Endothelial cell (in vitro differentiated cells): Measurements from ENCODE around the gene CMTM6. TPM values are rescaled to one million over a fixed set of nuclear protein-coding genes. Genes with fewer than 3 reads are reported as not detected.
A peak's percentile ranks its signal among the peaks of the same experiment; 100 is the strongest.

Experiments
- DNase-seq: peaks from one replicate; pipeline ENCODE4 v3.0.0; 2021; ENCODE audit warnings: low spot score
- H3K27ac Mint-ChIP-seq: one replicate; pipeline ENCODE4 v1.8.0; 2021; ENCODE audit warnings: mixed read lengths, inconsistent platforms; ENCODE audit not compliant: unreplicated experiment
- H3K27me3 Mint-ChIP-seq: one replicate; pipeline ENCODE4 v1.8.0; 2021; ENCODE audit warnings: mild to moderate bottlenecking, moderate library complexity, mixed read lengths, inconsistent platforms; ENCODE audit not compliant: unreplicated experiment
- H3K36me3 Mint-ChIP-seq: one replicate; pipeline ENCODE4 v1.8.0; 2021; ENCODE audit warnings: mild to moderate bottlenecking, low read depth, mixed read lengths, inconsistent platforms; ENCODE audit not compliant: unreplicated experiment
- H3K4me1 Mint-ChIP-seq: one replicate; pipeline ENCODE4 v1.8.0; 2021; ENCODE audit warnings: mild to moderate bottlenecking, mixed read lengths, inconsistent platforms; ENCODE audit not compliant: unreplicated experiment
- H3K4me3 Mint-ChIP-seq: one replicate; pipeline ENCODE4 v1.8.0; 2021; ENCODE audit warnings: mild to moderate bottlenecking, mixed read lengths, inconsistent platforms; ENCODE audit not compliant: unreplicated experiment
- H3K9me3 Mint-ChIP-seq: one replicate; pipeline ENCODE4 v1.8.0; 2021; ENCODE audit warnings: mixed read lengths, inconsistent platforms; ENCODE audit not compliant: unreplicated experiment
- total RNA-seq: library from RNA; stranded (reverse); fragmentation: NEBNext Ultra II Directional; extraction: Animal tissue kit (Norgen Biotek cat#: 25700); gene quantifications from one replicate; pipeline ENCODE4 v1.2.1, GENCODE V29; 2021; ENCODE audit not compliant: unreplicated experiment
- TF ChIP-seq, protein P1 (sequence below): fragments of 200-600 bp; sonication (generic); IDR thresholded peaks from one replicate; pipeline ENCODE4 v1.5.0; 2021; ENCODE audit warnings: antibody characterized with exemption; ENCODE audit not compliant: unreplicated experiment

The CMTM6 gene
- total RNA-seq, 1 donor from 2014 or later, result 59.9 TPM

DNA sequence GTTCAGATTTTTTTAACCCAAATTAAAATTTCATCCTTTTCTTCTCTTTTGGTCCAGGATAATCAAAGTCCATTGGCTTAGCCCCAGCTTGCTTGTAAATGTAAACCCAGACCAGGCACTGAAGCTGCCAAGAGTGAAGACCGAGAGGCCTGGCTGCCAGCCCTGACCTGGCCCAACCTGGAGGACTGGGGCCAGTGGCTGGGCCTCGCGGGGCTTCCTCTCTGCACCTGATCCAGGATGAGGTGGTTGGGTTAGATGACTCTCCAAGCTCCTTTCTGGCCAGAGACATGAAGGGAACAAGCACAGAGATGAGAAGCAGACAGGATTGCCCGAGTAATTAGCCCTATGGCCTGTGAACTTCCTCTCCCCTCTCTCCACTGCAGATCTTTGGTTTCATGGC, 50.6 kb downstream of the CMTM6 start:
- no peak for DNase-seq
- TF ChIP-seq, protein P1, sequence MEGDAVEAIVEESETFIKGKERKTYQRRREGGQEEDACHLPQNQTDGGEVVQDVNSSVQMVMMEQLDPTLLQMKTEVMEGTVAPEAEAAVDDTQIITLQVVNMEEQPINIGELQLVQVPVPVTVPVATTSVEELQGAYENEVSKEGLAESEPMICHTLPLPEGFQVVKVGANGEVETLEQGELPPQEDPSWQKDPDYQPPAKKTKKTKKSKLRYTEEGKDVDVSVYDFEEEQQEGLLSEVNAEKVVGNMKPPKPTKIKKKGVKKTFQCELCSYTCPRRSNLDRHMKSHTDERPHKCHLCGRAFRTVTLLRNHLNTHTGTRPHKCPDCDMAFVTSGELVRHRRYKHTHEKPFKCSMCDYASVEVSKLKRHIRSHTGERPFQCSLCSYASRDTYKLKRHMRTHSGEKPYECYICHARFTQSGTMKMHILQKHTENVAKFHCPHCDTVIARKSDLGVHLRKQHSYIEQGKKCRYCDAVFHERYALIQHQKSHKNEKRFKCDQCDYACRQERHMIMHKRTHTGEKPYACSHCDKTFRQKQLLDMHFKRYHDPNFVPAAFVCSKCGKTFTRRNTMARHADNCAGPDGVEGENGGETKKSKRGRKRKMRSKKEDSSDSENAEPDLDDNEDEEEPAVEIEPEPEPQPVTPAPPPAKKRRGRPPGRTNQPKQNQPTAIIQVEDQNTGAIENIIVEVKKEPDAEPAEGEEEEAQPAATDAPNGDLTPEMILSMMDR, result no peak
- Mint-ChIP-seq H3K27ac (no peak overlapping the region), H3K4me1 (peaks cover 42% of the 10 kb centered on the region), H3K36me3 (peaks cover 35% of the 10 kb centered on the region), H3K27me3 (peaks cover 9% of the 10 kb centered on the region), H3K9me3 (no peaks in the 10 kb centered on the region), H3K4me3 (no peak overlapping the region)

DNA sequence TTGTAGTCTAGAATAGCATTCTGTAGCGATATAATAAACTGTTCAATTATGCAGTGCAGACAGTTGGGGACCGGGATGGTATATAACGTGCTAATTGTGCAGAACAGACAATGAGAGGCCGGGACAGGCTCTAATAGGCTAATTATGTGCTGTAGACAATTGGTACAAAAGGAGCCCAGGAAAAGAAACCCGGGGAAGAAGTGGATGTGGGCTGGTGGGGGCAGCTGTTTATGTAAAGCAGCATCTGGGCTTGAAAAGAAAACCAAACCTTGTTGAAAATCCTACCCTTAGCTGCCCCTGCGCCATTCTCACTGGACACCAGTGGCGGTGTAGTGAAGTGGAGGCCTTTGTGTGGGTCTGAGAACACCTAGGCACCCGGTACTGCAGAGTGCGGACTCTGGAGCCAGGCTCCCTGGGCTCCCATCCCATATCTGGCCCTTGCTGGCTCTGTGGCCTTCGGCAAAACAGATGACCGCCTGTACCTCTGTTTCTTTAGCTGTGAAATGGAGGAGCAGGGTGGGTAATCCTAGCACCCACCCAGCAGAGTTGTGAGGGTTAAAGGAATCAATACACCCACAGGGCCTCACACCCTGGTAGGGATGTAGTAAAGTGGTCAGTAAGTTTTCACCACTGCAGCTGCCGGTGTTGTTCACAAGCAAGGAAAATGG, 51.5 kb downstream of the CMTM6 start:
- no peak for DNase-seq
- TF ChIP-seq, protein P1, result no peak
- Mint-ChIP-seq H3K9me3 (no peaks in the 10 kb centered on the region), H3K27me3 (peaks cover 9% of the 10 kb centered on the region), H3K36me3 (peaks cover 35% of the 10 kb centered on the region), H3K4me3 (no peak overlapping the region), H3K4me1 (peaks cover 49% of the 10 kb centered on the region), H3K27ac (no peak overlapping the region)

DNA sequence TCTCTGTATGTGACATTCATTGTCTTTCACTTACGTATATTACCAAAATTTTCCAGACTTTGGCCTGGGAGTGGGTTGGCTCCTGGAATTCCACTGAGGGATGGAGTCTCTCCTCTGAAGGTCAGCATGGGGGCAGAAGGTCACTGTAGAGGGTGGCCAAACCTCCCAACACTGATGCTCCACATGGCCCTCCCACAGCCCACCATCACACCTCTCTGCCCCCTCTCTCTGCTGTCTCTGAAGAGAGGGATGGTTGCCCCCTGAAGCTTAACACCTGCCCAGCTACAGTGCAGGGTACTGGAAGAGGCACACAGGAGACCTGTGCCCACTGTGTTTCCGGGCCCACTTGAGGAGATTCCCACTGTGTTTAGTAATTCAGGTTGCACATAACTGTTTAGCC, 52.2 kb downstream of the CMTM6 start:
- DNase-seq, result no peak
- Mint-ChIP-seq H3K27me3 (peaks cover 7% of the 10 kb centered on the region), H3K4me1 (peaks cover 49% of the 10 kb centered on the region), H3K9me3 (no peaks in the 10 kb centered on the region), H3K4me3 (no peak overlapping the region), H3K36me3 (peaks cover 35% of the 10 kb centered on the region), H3K27ac (no peak overlapping the region)
- TF ChIP-seq, protein P1, result no peak

DNA sequence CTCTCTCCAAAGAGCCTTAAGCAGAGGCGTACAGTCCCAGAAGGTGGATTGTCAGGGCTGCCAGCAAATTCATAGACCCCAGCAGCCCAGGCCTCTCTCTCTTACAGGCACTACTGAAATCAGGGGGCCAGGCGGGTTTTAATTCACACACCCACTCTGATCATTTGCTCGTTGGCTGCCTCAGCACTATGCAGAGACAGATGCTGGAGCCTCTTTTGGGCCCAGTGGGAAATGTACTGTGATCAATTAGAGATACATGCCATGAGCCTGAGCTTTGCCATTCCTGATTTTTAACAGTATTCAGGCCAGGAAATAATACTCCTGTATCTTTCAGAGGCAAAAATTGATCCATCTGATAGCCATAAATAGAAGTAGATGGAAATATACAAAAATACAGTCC, 53.0 kb downstream of the CMTM6 start:
- Mint-ChIP-seq H3K4me3 (no peak overlapping the region), H3K36me3 (peaks cover 31% of the 10 kb centered on the region), H3K4me1 (peaks cover 45% of the 10 kb centered on the region), H3K27ac (no peak overlapping the region), H3K27me3 (peaks cover 7% of the 10 kb centered on the region), H3K9me3 (no peaks in the 10 kb centered on the region)
- no peak for DNase-seq
- TF ChIP-seq, protein P1, result no peak

DNA sequence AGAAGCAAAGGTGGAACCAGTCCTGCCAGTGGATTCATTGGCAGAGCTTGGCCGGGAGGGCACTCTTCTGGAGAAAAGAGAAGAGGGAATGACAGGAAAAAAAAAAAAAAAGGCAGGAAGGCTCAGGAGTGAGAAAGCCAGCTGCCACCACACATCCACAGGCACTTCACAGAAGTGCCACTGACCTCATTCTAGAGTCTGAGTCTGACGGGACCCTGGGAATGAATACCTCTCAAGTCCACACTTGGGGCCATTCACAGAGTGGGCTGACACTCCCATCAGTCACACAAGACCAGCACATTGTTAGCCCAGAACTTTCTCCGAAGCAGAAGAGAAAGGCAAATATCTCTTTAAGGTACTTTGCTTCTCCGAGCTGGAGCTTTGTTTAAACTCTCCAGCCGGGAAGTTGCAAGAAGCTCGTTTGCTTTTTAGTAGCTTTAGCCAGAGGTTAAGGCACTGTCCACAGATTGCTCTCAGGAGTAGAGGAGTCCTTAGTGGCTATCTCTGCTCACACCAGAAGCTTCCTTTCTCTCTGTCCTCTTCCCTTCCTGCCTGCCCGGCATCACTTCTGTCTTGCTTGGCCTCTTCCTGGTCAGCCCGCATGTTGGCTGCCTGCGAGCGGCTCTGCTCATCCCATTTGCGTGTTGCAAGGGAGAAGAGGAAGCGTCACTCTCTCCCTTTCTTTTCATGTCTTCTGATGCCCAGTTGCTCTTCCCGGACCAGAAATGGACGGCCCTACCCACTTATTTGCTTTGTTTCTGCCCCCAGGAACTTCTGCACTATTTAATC, 53.8 kb downstream of the CMTM6 start:
- no peak for DNase-seq
- H3K36me3 Mint-ChIP-seq, result peaks cover 26% of the 10 kb centered on the region
- H3K4me3 Mint-ChIP-seq, result no peak overlapping the region
- H3K4me1 Mint-ChIP-seq, result peaks cover 39% of the 10 kb centered on the region
- TF ChIP-seq, protein P1, result no peak
- peaks cover 7% of the 10 kb centered on the region for H3K27me3 Mint-ChIP-seq
- H3K9me3 Mint-ChIP-seq, result no peaks in the 10 kb centered on the region
- H3K27ac Mint-ChIP-seq, result peak overlapping the region; percentile 92
